HG02588 (cell line): ENCODE measurements around the gene CR2.
"Not testable (repeated sequence)": the region's sequence is repeated elsewhere in the genome, so short reads cannot be mapped to it uniquely, and the experiment has no call there.

Source experiments
- ATAC-seq: cut with Tn5 transposase; IDR thresholded peaks from one replicate; pipeline ENCODE4 v1.9.1; 2021; ENCODE audit warnings: mild to moderate bottlenecking, moderate library complexity; ENCODE audit not compliant: unreplicated experiment

The CR2 gene

GRCh38 chr1:207444514-207445217 lies 9.5 kb upstream of the CR2 start:
- ATAC-seq: peak; percentile 41

GRCh38 chr1:207453710-207454045 lies 450 bp upstream of the CR2 start:
- no peak for ATAC-seq

- ATAC-seq: no peak
Observed at GRCh38 chr1:207455183-207455754, 1.1 kb downstream of the CR2 start.

GRCh38 chr1:207458414-207458813 lies 4.3 kb downstream of the CR2 start:
- ATAC-seq: no peak

GRCh38 chr1:207459008-207459407 lies 4.9 kb downstream of the CR2 start:
- ATAC-seq: no peak

GRCh38 chr1:207461649-207462048 lies 7.5 kb downstream of the CR2 start:
- ATAC-seq: no peak

GRCh38 chr1:207462535-207462934 lies 8.4 kb downstream of the CR2 start:
- ATAC-seq: no peak

- ATAC-seq: no peak
Observed at GRCh38 chr1:207463021-207463420, 8.9 kb downstream of the CR2 start.

GRCh38 chr1:207463571-207463970 lies 9.4 kb downstream of the CR2 start:
- no peak for ATAC-seq

GRCh38 chr1:207470927-207471326 lies 16.8 kb downstream of the CR2 start:
- no peak for ATAC-seq

GRCh38 chr1:207474210-207474609 lies 20.1 kb downstream of the CR2 start:
- ATAC-seq: no peak

- ATAC-seq: no peak
Observed at GRCh38 chr1:207486198-207486597, 32.1 kb downstream of the CR2 start.

GRCh38 chr1:207487636-207488035 lies 33.5 kb downstream of the CR2 start:
- ATAC-seq: no peak

- no peak for ATAC-seq
Observed at GRCh38 chr1:207493212-207493611, 39.1 kb downstream of the CR2 start.

GRCh38 chr1:207494171-207494570 lies 40.0 kb downstream of the CR2 start:
- no peak for ATAC-seq

GRCh38 chr1:207495281-207495680 lies 41.2 kb downstream of the CR2 start:
- ATAC-seq: not testable (repeated sequence)

- ATAC-seq: peak; percentile 42
Observed at GRCh38 chr1:207495801-207496792, 42.0 kb downstream of the CR2 start, which contains the start of gene CR1. Gene CR1, plus strand, starts transcription at chr1:207496157. Its CDS starts 111 bp downstream, at chr1:207496268.

GRCh38 chr1:207497941-207498340 lies 43.8 kb downstream of the CR2 start:
- ATAC-seq: no peak

- ATAC-seq: no peak
Observed at GRCh38 chr1:207499573-207499972, 45.4 kb downstream of the CR2 start.

GRCh38 chr1:207500306-207500705 lies 46.2 kb downstream of the CR2 start:
- ATAC-seq: no peak

- no peak for ATAC-seq
Observed at GRCh38 chr1:207501071-207501470, 46.9 kb downstream of the CR2 start.

GRCh38 chr1:207502726-207503125 lies 48.6 kb downstream of the CR2 start:
- no peak for ATAC-seq
